ENCODE results near the gene DCAF17.

DCAF17 gene

GRCh38 chr2:171512683-171513195 lies 78.7 kb downstream of the DCAF17 start:
- no peak overlapping the region for H3K4me3 ChIP-seq (ENCODE audit: low read depth, low read length)
- TF ChIP-seq CTCF (conservative IDR thresholded peaks at IDR 0.05; ENCODE audit: low read depth, low read length), result no peak
- DNase-seq (ENCODE audit: low read depth), result no peak

- TF ChIP-seq CTCF (conservative IDR thresholded peaks at IDR 0.05; ENCODE audit: low read depth, low read length), result no peak
- H3K4me3 ChIP-seq (ENCODE audit: low read depth, low read length), result no peak overlapping the region
- no peak for DNase-seq (ENCODE audit: low read depth)
These were observed 79.7 kb downstream of the DCAF17 start for GRCh38 chr2:171513719-171514160.

GRCh38 chr2:171514908-171515582 lies 81.0 kb downstream of the DCAF17 start:
- no peak for DNase-seq (ENCODE audit: low read depth)
- TF ChIP-seq CTCF (conservative IDR thresholded peaks at IDR 0.05; ENCODE audit: low read depth, low read length), result no peak
- no peak overlapping the region for H3K4me3 ChIP-seq (ENCODE audit: low read depth, low read length)

- no peak overlapping the region for H3K4me3 ChIP-seq (ENCODE audit: low read depth, low read length)
- no peak for TF ChIP-seq CTCF (conservative IDR thresholded peaks at IDR 0.05; ENCODE audit: low read depth, low read length)
- DNase-seq (ENCODE audit: low read depth), result peak; percentile 78
These were observed 81.8 kb downstream of the DCAF17 start for GRCh38 chr2:171515672-171516298.

GRCh38 chr2:171516793-171517192 lies 82.8 kb downstream of the DCAF17 start:
- TF ChIP-seq CTCF (conservative IDR thresholded peaks at IDR 0.05; ENCODE audit: low read depth, low read length), result no peak
- DNase-seq (ENCODE audit: low read depth), result no peak
- no peak overlapping the region for H3K4me3 ChIP-seq (ENCODE audit: low read depth, low read length)

GRCh38 chr2:171520471-171520870 lies 86.4 kb downstream of the DCAF17 start:
- no peak overlapping the region for H3K4me3 ChIP-seq (ENCODE audit: low read depth, low read length)
- TF ChIP-seq CTCF (conservative IDR thresholded peaks at IDR 0.05; ENCODE audit: low read depth, low read length), result no peak
- DNase-seq (ENCODE audit: low read depth), result no peak
